Superior temporal gyrus (tissue), 1 donor: ENCODE results near the gene IVD.

Source experiments
- DNase-seq: peaks from one replicate; pipeline ENCODE4 v3.0.0-alpha.2; 2016; ENCODE audit errors: extremely low spot score

IVD gene

GRCh38 chr15:40405501-40406381 is at the start of gene IVD:
IVD (plus strand) TSS chr15:40405795; CDS start chr15:40405828, 33 bp downstream.
- peak; percentile 98 for DNase-seq

GRCh38 chr15:40355976-40356585 is 49.5 kb upstream of the IVD start:
- DNase-seq: no peak

GRCh38 chr15:40357246-40357645 is 48.3 kb upstream of the IVD start:
- DNase-seq: no peak

GRCh38 chr15:40357723-40358470 is 47.7 kb upstream of the IVD start, which contains the start of gene DISP2:
DISP2 (plus strand) TSS chr15:40358219; CDS start chr15:40358322, 103 bp downstream.
- peak; percentile 88 for DNase-seq

GRCh38 chr15:40358471-40359353 is 46.9 kb upstream of the IVD start:
- DNase-seq: no peak

GRCh38 chr15:40360015-40360414 is 45.6 kb upstream of the IVD start:
- no peak for DNase-seq

- DNase-seq: no peak
Observed at GRCh38 chr15:40361640-40362039, 44.0 kb upstream of the IVD start.

- DNase-seq: no peak
Observed at GRCh38 chr15:40363611-40364010, 42.0 kb upstream of the IVD start.

- DNase-seq: no peak
Observed at GRCh38 chr15:40364251-40364650, 41.3 kb upstream of the IVD start.

GRCh38 chr15:40365016-40365415 is 40.6 kb upstream of the IVD start:
- DNase-seq: no peak

- no peak for DNase-seq
Observed at GRCh38 chr15:40365624-40366456, 39.8 kb upstream of the IVD start.

- DNase-seq: peak; percentile 79
Observed at GRCh38 chr15:40366457-40367370, 38.9 kb upstream of the IVD start.

GRCh38 chr15:40367371-40367685 is 38.3 kb upstream of the IVD start:
- DNase-seq: no peak

GRCh38 chr15:40367686-40368611 is 37.6 kb upstream of the IVD start:
- DNase-seq: peak; percentile 72

GRCh38 chr15:40368719-40369473 is 36.7 kb upstream of the IVD start:
- DNase-seq: no peak

GRCh38 chr15:40369474-40369869 is 36.1 kb upstream of the IVD start:
- DNase-seq: no peak

GRCh38 chr15:40369971-40370370 is 35.6 kb upstream of the IVD start:
- no peak for DNase-seq

GRCh38 chr15:40372981-40373380 is 32.6 kb upstream of the IVD start:
- no peak for DNase-seq
